IPS DF 6.9 (cell line): ENCODE results near the gene KIRREL3.

Source experiments
- DNase-seq: peaks from one replicate; pipeline ENCODE4 v3.0.0-alpha.2; 2013; ENCODE audit warnings: low read depth, low spot score
- H3K27ac ChIP-seq: one replicate; pipeline ENCODE4 v1.5.1; 2013; ENCODE audit warnings: low read length, control low read depth
- H3K27me3 ChIP-seq: 2 replicates; pipeline ENCODE4 v1.6.1; 2013; ENCODE audit warnings: mild to moderate bottlenecking, low read length; ENCODE audit not compliant: control insufficient read depth, insufficient read depth
- H3K36me3 ChIP-seq: 2 replicates; pipeline ENCODE4 v1.6.1; 2013; ENCODE audit warnings: low read length; ENCODE audit not compliant: control insufficient read depth, insufficient read depth
- H3K4me1 ChIP-seq: 2 replicates; pipeline ENCODE4 v1.6.1; 2013; ENCODE audit warnings: low read length; ENCODE audit not compliant: control insufficient read depth, insufficient read depth
- H3K4me3 ChIP-seq: 2 replicates; pipeline ENCODE4 v1.5.1; 2013; ENCODE audit warnings: mild to moderate bottlenecking, low read length
- H3K9me3 ChIP-seq: 2 replicates; pipeline ENCODE4 v1.6.1; 2013; ENCODE audit warnings: low read length, inconsistent platforms; ENCODE audit not compliant: control insufficient read depth, insufficient read depth
- WGBS: extraction: QIAGEN DNeasy Blood & Tissue Kit; methylation state at CpG from one replicate; pipeline ENCODE4 v1.1.7; 2013; ENCODE audit warnings: mixed read lengths, missing lambda C conversion rate; ENCODE audit not compliant: insufficient read length, insufficient coverage; 5-methylcytosine and 5-hydroxymethylcytosine counted together

Gene KIRREL3

GRCh38 chr11:126431401-126432064 is 569.0 kb downstream of the KIRREL3 start:
- no peak overlapping the region for H3K4me3 ChIP-seq
- H3K27me3 ChIP-seq = no peaks in the 10 kb centered on the region
- no peaks in the 10 kb centered on the region for H3K9me3 ChIP-seq
- no peak overlapping the region for H3K27ac ChIP-seq
- DNase-seq = no peak
- no CpG with 5 or more reads among the region's 23 CpGs for WGBS
- no peaks in the 10 kb centered on the region for H3K36me3 ChIP-seq
- H3K4me1 ChIP-seq = peaks cover 4% of the 10 kb centered on the region

DNA sequence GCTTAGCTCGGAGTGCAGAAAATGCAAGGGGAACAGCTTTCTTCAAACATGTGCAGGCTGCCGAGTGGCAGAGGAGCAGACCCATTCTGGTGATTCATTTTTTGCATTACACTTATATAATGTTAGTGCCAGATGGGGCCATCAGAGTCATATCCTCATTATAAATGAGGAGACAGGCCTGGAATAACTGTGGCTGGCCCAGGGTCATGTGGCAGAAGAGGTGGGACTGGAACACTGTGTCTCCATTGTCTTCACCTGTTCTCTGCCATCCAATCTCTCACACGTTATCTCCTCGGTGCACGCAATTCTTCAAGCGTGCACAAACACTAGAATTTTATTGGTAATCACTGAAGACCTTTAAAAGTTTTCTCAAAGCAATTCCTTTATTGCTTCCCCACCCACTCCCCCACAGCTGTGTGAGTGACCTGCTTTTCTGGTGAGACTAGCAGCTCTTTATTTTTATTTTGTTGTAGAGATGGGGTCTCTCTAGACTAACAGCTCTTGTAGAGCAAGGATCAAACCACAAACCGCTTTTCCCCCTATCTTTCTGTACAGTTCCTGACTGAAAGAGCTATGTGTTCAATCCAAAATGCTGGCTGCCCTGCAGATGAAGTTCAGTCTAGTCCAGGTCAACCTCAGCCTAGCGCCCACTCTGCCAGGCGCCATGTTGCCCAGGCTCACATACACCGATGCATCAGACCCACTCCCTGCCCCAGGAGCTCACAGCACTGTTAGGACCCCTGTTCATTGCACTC is 569.8 kb downstream of the KIRREL3 start:
- H3K27me3 ChIP-seq = no peaks in the 10 kb centered on the region

GRCh38 chr11:126426820-126427749 is 573.5 kb downstream of the KIRREL3 start:
- Histone ChIP-seq H3K27ac (no peak overlapping the region), H3K4me1 (no peaks in the 10 kb centered on the region), H3K27me3 (no peaks in the 10 kb centered on the region), H3K9me3 (no peaks in the 10 kb centered on the region), H3K4me3 (no peak overlapping the region), H3K36me3 (no peaks in the 10 kb centered on the region)
- WGBS = no CpG with 5 or more reads among the region's 14 CpGs
- no peak for DNase-seq

More for the DNA sequence above, 569.8 kb downstream of the KIRREL3 start:
- no peak overlapping the region for H3K4me3 ChIP-seq
- no peaks in the 10 kb centered on the region for H3K36me3 ChIP-seq
- H3K4me1 ChIP-seq = peaks cover 4% of the 10 kb centered on the region
- WGBS = no CpG with 5 or more reads among the region's 10 CpGs
- no peak overlapping the region for H3K27ac ChIP-seq
- no peak for DNase-seq
- no peaks in the 10 kb centered on the region for H3K9me3 ChIP-seq

DNA sequence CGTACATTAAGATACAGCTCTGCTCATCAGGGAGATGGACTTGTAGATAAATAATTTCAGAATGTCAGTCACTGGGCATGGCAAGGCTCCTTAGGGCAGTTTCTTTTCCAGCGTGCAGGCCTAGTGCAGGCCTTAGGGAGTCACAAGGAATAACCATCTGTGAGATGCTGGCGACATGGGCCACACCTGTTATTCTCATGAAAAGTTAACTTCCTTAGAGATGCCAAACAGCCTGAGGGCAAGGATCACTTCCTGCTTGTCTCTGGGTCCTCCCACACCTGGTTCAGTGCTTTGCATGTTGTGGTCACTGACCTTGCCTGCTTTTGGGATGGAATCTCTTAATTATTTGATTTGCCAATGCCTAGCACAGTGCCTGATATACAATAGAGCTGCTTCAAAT is 574.5 kb downstream of the KIRREL3 start:
- WGBS = no CpG with 5 or more reads among the region's 3 CpGs
- H3K27ac ChIP-seq = no peak overlapping the region
- H3K27me3 ChIP-seq = no peaks in the 10 kb centered on the region
- no peaks in the 10 kb centered on the region for H3K9me3 ChIP-seq
- no peaks in the 10 kb centered on the region for H3K36me3 ChIP-seq
- no peaks in the 10 kb centered on the region for H3K4me1 ChIP-seq
- no peak for DNase-seq
- no peak overlapping the region for H3K4me3 ChIP-seq

DNA sequence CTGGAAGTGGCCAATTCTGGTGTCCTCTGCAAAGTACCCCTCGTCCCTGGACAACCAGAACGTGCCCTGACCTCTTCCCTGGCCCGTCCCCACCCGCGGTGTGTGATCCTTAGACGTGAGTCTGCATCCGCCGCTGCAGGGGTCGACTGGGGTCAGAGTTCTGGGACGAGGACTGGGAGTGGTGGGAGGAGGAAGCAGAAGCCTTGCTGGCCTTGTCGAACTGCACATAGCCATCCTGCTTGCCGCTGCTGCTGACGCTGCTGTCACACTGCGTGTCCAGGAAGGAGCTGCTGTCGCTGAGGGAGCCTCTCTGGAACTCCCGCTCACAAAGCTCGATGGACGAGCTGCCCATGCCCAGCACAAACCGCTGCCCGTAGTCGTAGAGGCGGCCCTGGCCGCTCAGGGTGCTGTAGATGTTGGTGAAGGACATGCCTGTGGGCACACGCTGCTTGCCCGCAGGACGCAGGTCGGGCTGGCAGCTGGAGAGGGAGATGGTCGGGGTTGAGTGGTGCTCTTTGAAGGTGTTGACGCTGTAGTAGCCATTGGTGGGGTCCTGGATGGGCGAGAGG is 576.0 kb downstream of the KIRREL3 start:
- WGBS = no CpG with 5 or more reads among the region's 30 CpGs
- no peak for DNase-seq

DNA sequence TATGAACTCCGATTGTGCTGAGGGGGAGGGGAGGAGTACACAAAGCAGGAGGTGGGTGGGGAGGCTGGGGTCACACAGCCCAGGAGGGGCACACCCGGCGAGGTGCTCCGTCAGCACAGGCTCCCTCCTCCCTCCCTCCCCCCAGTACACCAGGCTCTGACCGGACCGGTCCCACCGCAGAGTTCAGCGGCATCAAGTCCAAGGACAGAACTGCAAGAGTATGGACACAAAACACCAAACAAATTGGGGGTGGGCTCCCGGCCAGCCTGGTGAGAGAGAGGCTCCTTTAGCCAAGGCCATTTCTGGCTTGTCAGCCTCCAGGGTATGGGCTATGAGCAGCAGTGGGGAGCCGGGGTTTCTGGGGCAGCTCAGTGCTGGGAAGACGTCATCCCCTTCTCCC is 576.8 kb downstream of the KIRREL3 start:
- no peak for DNase-seq
- no CpG with 5 or more reads among the region's 11 CpGs for WGBS
- H3K27ac ChIP-seq = no peak overlapping the region
- no peaks in the 10 kb centered on the region for H3K4me1 ChIP-seq
- no peaks in the 10 kb centered on the region for H3K36me3 ChIP-seq
- no peaks in the 10 kb centered on the region for H3K27me3 ChIP-seq
- no peaks in the 10 kb centered on the region for H3K9me3 ChIP-seq
- no peak overlapping the region for H3K4me3 ChIP-seq

More for the DNA sequence above, 576.0 kb downstream of the KIRREL3 start:
- Histone ChIP-seq H3K27ac (no peak overlapping the region), H3K4me3 (no peak overlapping the region), H3K4me1 (no peaks in the 10 kb centered on the region), H3K9me3 (no peaks in the 10 kb centered on the region), H3K27me3 (no peaks in the 10 kb centered on the region), H3K36me3 (no peaks in the 10 kb centered on the region)

DNA sequence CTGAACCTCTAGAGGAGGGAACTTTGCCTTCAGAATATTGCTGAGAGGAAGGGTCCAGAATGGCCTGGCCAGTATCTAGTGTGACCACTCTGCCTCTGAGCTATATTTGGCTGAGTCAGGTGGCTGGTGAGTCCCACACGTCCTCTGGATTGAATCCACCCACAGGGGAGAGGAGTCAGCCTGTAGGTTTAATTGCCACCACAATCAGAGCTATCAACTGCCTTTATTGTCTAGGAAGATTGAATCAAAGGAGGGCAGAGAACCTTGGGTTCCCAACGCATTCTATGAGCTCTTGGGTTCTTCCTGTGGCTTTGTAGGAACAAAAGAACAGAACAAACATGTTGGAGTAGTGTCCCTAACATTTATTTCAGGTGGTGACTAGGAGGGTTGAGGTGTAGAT is 577.4 kb downstream of the KIRREL3 start:
- Histone ChIP-seq H3K27ac (no peak overlapping the region), H3K9me3 (no peaks in the 10 kb centered on the region), H3K4me3 (no peak overlapping the region), H3K4me1 (no peaks in the 10 kb centered on the region), H3K36me3 (no peaks in the 10 kb centered on the region), H3K27me3 (no peaks in the 10 kb centered on the region)
- WGBS = no CpG with 5 or more reads among the region's 2 CpGs
- DNase-seq = no peak

GRCh38 chr11:126422446-126422845 is 578.1 kb downstream of the KIRREL3 start:
- DNase-seq = no peak
- no peak overlapping the region for H3K27ac ChIP-seq
- no peaks in the 10 kb centered on the region for H3K9me3 ChIP-seq
- WGBS = no CpG with 5 or more reads among the region's 2 CpGs
- H3K27me3 ChIP-seq = no peaks in the 10 kb centered on the region
- H3K4me1 ChIP-seq = no peaks in the 10 kb centered on the region
- no peaks in the 10 kb centered on the region for H3K36me3 ChIP-seq
- no peak overlapping the region for H3K4me3 ChIP-seq

GRCh38 chr11:126421271-126421671 is 579.3 kb downstream of the KIRREL3 start:
- WGBS = no CpG with 5 or more reads among the region's 13 CpGs
- no peak for DNase-seq
- no peaks in the 10 kb centered on the region; the same call in 1 of the 2 replicates for H3K4me1 ChIP-seq

DNA sequence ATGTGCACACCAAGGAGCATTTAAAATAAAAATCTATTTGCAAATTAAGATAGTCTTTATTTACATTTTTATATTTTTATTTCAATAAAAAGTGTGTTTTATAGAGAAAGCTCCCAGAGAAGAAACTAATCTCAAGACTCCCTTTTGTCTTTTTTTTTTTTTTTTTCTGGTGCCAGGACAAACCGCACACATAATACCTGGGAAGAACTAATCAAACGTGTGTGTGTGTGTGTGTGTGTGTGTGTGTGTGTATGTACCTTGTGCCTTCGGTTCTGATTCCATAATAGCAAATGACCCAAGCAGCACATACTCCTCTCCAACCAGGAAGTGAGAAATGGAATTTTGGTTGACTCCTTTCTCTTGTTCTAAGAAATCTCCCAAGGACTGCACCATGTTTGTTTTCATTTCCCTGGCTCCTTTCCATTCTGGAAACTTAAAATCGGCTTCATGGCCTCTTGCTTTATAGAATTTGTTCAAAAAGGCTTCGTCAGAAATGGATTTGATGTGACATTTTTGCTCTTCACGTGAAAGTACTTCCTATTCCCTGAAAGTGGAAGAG is 579.8 kb downstream of the KIRREL3 start:
- no CpG with 5 or more reads among the region's 6 CpGs for WGBS
- no peak for DNase-seq
- Histone ChIP-seq H3K9me3 (no peaks in the 10 kb centered on the region), H3K4me3 (no peak overlapping the region), H3K27me3 (no peaks in the 10 kb centered on the region), H3K36me3 (no peaks in the 10 kb centered on the region), H3K27ac (no peak overlapping the region), H3K4me1 (no peaks in the 10 kb centered on the region; the same call in 1 of the 2 replicates)

More at GRCh38 chr11:126421271-126421671, 579.3 kb downstream of the KIRREL3 start:
- no peak overlapping the region for H3K27ac ChIP-seq
- H3K9me3 ChIP-seq = no peaks in the 10 kb centered on the region
- H3K27me3 ChIP-seq = no peaks in the 10 kb centered on the region
- no peaks in the 10 kb centered on the region for H3K36me3 ChIP-seq
- H3K4me3 ChIP-seq = no peak overlapping the region
